Lung (tissue), 12 donors: ENCODE results near the gene ATP2B3. TPM values are rescaled to one million over a fixed set of nuclear protein-coding genes. Genes with fewer than 3 reads are reported as not detected.

Experiments
- ATAC-seq: fragments of 200-7000 bp; cut with Tn5 transposase; one replicate; pipeline ENCODE4 v1.9.1; 2020; ENCODE audit warnings: moderate number of reproducible peaks; ENCODE audit not compliant: insufficient read depth, low FRiP score
- DNase-seq, 3 donors: peaks; one replicate each; pipeline ENCODE4 v3.0.0-alpha.2; 2013 to 2017
- H3K27ac ChIP-seq, 2 donors: one replicate each; pipeline ENCODE4 v1.5.1; 2013; ENCODE audit warnings: mild to moderate bottlenecking in 2 of 2, moderate library complexity in 2 of 2, control low read depth in 1 of 2, inconsistent platforms in 1 of 2, low read depth in 1 of 2, low read length in 1 of 2
- H3K27me3 ChIP-seq, 3 donors: one replicate each; pipeline ENCODE4 v1.5.1; 2013; ENCODE audit warnings: low read length in 2 of 3; ENCODE audit not compliant: control insufficient read depth in 3 of 3, insufficient read depth in 3 of 3
- H3K36me3 ChIP-seq, 4 donors: one replicate each; pipeline ENCODE4 v1.5.1; 2013; ENCODE audit warnings: low read length in 4 of 4, mild to moderate bottlenecking in 1 of 4, moderate library complexity in 1 of 4; ENCODE audit not compliant: control insufficient read depth in 4 of 4, insufficient read depth in 4 of 4
- H3K4me1 ChIP-seq, 5 donors: one replicate each; pipeline ENCODE4 v1.5.1; 2013; ENCODE audit warnings: low read length in 5 of 5, mild to moderate bottlenecking in 2 of 5, moderate library complexity in 1 of 5; ENCODE audit not compliant: control insufficient read depth in 5 of 5, insufficient read depth in 5 of 5
- H3K4me3 ChIP-seq: one replicate; pipeline ENCODE4 v1.5.1; 2013; ENCODE audit warnings: mild to moderate bottlenecking, control low read depth, moderate library complexity
- H3K9ac ChIP-seq, 2 donors: one replicate each; pipeline ENCODE4 v1.5.1; 2013; ENCODE audit warnings: low read length in 2 of 2, control low read depth in 1 of 2; ENCODE audit not compliant: insufficient read depth in 1 of 2
- H3K9me3 ChIP-seq, 4 donors: one replicate each; pipeline ENCODE4 v1.5.1; 2013; ENCODE audit warnings: low read length in 3 of 4, mild to moderate bottlenecking in 1 of 4, moderate library complexity in 1 of 4; ENCODE audit not compliant: control insufficient read depth in 4 of 4, insufficient read depth in 3 of 4
- CTCF ChIP-seq: IDR thresholded peaks from 2 replicates; pipeline ENCODE4 v1.5.1; 2012; ENCODE audit warnings: mild to moderate bottlenecking; ENCODE audit errors: control extremely low read depth, extremely low read depth
- WGBS, 2 donors: extraction: QIAGEN DNeasy Blood & Tissue Kit; methylation state at CpG; one replicate each; pipeline ENCODE4 v1.1.7; 2013; 5-methylcytosine and 5-hydroxymethylcytosine counted together
- polyA plus RNA-seq, 2 donors: library from polyadenylated mRNA; stranded (reverse); fragments of 200-250 nt; gene quantifications; one replicate each; pipeline ENCODE4 v1.2.1, GENCODE V29; 2013
- total RNA-seq, 2 donors: library from RNA; depleted of rRNA in 1 of 2; stranded (reverse); fragments of >200 nt in 1 of 2; gene quantifications; one replicate each; pipeline ENCODE4 v1.2.1, GENCODE V29; 2014 to 2021
- donor health status: control.
- donor health status: control.
- donor health status: Bipolar disorder and iron deficiency.
- donor health status: healthy.
- donor health status: DM: yes; HTN: yes; CAD: no.

The ATP2B3 gene
- total and polyA plus RNA-seq, 4 donors, result 0.21 to 0.54 TPM; not detected in 2

GRCh38 chrX:153504445-153505016 lies 12.9 kb upstream of the ATP2B3 start:
- DNase-seq (no peak), ATAC-seq (no peak)
- H3K27me3 ChIP-seq, result no peaks in the 10 kb centered on the region
- peaks cover 0 to 5% (median 0%) of the 10 kb centered on the region in 4 donors for H3K36me3 ChIP-seq
- H3K4me1 ChIP-seq, result no peaks in the 10 kb centered on the region
- no peak overlapping the region for H3K27ac ChIP-seq
- no peak overlapping the region for H3K9ac ChIP-seq
- WGBS, 2 donors, result 85% methylated on average over 18 to 26 of the region's 26 CpGs
- H3K9me3 ChIP-seq, result peaks cover 0 to 3% (median 0%) of the 10 kb centered on the region in 4 donors
- no peak overlapping the region for H3K4me3 ChIP-seq
- no peak for TF ChIP-seq CTCF

GRCh38 chrX:153505361-153505760 lies 12.1 kb upstream of the ATP2B3 start:
- WGBS, 2 donors, result 86 to 92% methylated on average over 18 of the region's 18 CpGs
- Histone ChIP-seq H3K4me3 (no peak overlapping the region), H3K27ac (no peak overlapping the region), H3K36me3 (peaks cover 0 to 5% (median 0%) of the 10 kb centered on the region in 4 donors), H3K9me3 (peaks cover 0 to 3% (median 0%) of the 10 kb centered on the region in 4 donors), H3K27me3 (no peaks in the 10 kb centered on the region), H3K9ac (no peak overlapping the region), H3K4me1 (no peaks in the 10 kb centered on the region)
- TF ChIP-seq CTCF, result no peak
- ATAC-seq, result no peak
- no peak for DNase-seq

- H3K9ac ChIP-seq, result no peak overlapping the region
- peaks cover 0 to 5% (median 0%) of the 10 kb centered on the region in 4 donors for H3K36me3 ChIP-seq
- no peaks in the 10 kb centered on the region for H3K27me3 ChIP-seq
- 16 to 26% methylated on average over 8 to 19 of the region's 19 CpGs for WGBS, 2 donors
- peaks cover 0 to 3% (median 0%) of the 10 kb centered on the region in 4 donors for H3K9me3 ChIP-seq
- H3K4me3 ChIP-seq, result no peak overlapping the region
- DNase-seq, result peak; percentile 71 to 82 (median 79)
- peak; percentile 83 for ATAC-seq
- no peak overlapping the region for H3K27ac ChIP-seq
- no peaks in the 10 kb centered on the region for H3K4me1 ChIP-seq
- peak; percentile 90 for TF ChIP-seq CTCF
These were observed 9.8 kb upstream of the ATP2B3 start for GRCh38 chrX:153507484-153508178.
